Colon (tissue), 2 donors: ENCODE data around the gene ZNF148.
A peak's percentile ranks its signal among the peaks of the same experiment; 100 is the strongest.

ENCODE experiments used
- FAIRE-seq: peaks from 2 replicates; lab custom pipeline; 2012; peaks lifted over from hg19 to GRCh38; lab: Jason Lieb, UNC
- donor health status: control.
- donor health status: control.

The ZNF148 gene

GRCh38 chr3:125332504-125332903, 42.6 kb downstream of the ZNF148 start:
- FAIRE-seq: no peak

DNA sequence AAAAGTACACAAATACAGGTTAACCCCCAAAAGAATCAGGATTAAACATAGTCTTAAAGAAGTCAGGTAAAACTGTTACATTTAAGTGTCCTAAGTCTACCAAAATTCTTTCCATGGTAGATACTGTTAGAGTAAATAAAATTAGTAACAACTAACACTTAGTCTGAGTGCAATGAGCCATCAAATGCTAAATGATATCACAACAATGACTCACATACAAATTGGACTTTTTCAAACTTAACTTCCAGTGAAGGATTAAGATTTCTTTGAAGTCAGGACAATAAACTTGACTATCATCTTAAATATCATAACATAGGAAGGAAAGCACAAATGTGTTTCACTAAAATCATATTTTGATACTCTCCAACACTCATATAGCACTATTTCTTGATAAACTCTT, 43.9 kb downstream of the ZNF148 start:
- no peak for FAIRE-seq

DNA sequence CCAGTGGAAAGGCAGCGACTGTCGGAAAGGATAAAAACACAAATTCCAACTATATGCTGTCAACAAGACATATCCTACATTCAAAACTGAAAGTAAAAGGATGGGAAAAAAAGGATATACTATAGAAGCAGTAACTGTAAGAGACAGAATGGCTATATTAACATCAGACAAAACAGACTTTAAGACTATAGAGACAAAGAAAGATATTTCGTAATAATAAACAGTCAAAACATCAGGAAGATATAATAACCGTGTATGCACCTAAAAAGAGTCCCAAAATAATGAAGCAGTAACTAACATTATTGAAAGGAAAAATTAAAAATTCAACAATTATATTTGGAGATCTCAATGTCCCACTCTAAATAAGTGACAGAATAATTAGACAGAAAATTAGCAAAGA, 48.2 kb downstream of the ZNF148 start:
- FAIRE-seq: peak; percentile 18

- no peak for FAIRE-seq
Measured at GRCh38 chr3:125325746-125326145, 49.4 kb downstream of the ZNF148 start.

- no peak for FAIRE-seq
Measured at GRCh38 chr3:125324341-125324740, 50.8 kb downstream of the ZNF148 start.

- no peak for FAIRE-seq
Measured at GRCh38 chr3:125322917-125323316, 52.2 kb downstream of the ZNF148 start.

- FAIRE-seq: no peak
Measured at GRCh38 chr3:125322166-125322565, 53.0 kb downstream of the ZNF148 start.

DNA sequence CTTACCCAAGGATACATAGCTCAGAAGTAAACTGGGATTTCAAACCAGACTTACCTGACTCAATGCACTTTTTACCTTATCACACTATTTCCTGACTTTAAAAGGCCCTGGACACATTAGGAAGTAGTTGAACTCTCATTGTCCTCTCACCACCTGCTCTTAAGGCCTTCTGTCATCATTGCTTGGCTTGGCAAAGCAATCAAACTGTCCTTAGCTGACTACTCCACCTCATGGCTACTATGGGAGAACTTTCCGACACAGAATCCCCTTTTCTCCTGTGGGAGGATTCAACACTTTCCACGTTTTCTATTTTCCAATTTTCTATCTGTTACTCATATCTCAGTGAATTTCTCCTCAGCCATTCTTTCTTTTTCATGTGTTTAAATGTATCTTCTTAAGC, 55.4 kb downstream of the ZNF148 start:
- no peak for FAIRE-seq

DNA sequence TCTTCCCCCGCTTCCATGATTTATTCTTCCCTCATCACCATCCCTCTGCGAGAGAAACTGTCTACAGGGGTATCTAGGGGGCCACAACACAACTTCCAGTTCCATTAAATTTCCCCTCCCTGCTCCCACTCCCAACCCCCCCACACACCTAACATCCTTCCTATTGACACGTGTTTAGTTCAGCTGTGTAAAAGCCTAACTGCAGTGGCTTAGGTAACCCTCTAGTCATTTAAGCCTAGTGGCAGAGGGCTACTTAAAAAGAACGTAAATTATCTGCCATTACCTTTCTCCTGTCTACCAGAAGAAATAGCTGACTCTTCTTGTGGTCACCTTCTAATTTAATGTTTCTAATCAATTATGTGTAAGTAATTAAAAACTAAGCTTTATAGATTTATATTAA, 56.3 kb downstream of the ZNF148 start:
- no peak for FAIRE-seq

DNA sequence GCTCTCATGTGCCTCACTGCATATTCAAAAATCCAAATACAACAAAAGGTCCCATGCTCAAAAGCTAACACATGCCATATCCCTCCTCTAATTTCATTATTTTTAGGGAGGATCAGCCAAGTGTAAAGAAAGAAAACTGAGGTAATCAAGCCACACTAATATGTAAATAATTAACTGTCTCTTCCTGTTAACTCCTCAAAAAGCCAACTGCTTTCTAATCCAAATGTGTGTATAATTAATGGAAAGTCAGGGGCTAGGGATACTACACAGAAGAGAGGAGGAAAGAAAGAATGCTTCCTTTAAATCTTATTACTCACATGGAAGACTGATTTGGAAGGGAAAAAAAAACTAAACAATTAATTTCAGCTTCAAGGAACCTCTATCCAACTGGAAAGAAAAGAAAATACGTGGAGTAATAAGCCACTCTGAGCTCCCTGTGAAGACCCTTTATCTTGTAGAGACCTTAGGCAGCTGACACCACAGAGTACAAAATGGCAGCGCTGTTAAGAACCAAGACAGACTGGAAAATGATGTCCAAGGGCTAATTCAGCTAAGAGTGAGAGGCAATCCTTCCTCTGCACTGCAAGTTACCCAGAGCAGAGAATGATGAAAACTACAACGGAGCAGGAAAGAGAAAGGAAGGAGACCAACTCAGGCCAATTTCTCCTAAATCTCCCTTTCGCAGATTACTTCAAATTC, 56.8 kb downstream of the ZNF148 start:
- FAIRE-seq: no peak

DNA sequence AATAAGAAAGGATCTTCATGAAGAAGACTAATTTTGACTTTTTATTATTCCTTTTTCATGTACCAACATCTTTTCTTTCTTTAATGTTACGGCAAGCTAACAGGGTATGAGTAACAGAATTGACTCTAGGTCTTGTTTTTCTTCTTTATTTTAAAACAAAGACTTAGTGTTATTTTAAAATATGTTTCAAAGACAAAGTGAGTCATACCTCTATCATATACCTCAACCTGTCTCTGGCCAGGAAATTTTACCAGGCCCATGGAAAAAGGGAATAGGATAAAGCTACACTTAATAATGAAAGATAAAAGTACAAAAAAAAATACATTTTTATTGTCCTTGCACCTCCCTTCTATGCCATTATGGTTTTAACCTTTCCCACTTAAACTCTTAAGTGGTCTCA, 57.4 kb downstream of the ZNF148 start:
- no peak for FAIRE-seq

DNA sequence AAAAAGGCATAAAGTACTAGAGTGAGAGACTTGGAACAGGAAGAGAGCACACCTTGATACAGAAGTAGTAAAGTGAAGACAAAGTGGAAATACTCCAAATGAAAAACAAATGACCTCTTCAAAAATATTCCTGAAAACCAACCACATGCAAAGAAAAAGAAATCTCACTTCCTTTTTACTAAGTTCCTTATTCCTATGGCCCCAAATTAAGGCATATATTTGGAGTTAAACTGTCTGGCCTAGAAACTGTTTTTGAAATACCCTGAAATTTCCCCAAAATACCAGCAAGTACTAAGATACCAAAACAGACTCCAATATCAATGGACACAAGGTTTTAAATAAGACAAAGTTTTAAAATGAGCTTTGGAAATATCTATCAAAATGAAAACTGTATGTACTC, 58.2 kb downstream of the ZNF148 start:
- no peak for FAIRE-seq

- no peak for FAIRE-seq
Measured at GRCh38 chr3:125316246-125316645, 58.9 kb downstream of the ZNF148 start.

DNA sequence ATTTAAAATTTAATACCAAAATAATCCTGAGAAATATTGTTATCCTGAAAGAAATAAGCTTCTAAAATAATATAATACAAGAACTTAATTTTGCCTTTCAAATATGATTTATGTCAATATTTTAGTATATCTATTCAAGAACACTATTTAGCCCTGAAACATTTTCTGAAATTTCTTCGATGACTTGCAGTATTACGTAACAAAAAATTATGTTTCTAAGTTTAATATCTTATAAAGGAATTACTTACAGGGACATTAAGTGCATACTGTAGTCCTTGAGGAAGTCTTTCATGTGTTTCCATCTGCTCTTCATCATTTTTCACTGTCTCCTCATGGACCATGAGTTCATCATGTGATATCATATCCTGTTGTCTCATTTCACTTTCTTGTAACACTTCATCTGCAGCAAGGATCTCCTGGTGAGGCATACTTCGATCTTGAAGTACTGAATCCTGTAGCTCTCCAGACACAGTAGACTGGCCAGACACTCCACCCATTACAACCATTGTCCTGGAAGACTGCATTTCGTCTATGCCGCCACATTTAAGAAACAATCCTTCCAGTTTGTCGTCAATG, 62.0 kb downstream of the ZNF148 start:
- FAIRE-seq: no peak

- peak; percentile 53 for FAIRE-seq
Measured at GRCh38 chr3:125310623-125311081, 64.5 kb downstream of the ZNF148 start.

GRCh38 chr3:125309476-125309875, 65.6 kb downstream of the ZNF148 start:
- no peak for FAIRE-seq

GRCh38 chr3:125306620-125307019, 68.5 kb downstream of the ZNF148 start:
- no peak for FAIRE-seq

GRCh38 chr3:125302932-125303331, 72.2 kb downstream of the ZNF148 start:
- FAIRE-seq: no peak

DNA sequence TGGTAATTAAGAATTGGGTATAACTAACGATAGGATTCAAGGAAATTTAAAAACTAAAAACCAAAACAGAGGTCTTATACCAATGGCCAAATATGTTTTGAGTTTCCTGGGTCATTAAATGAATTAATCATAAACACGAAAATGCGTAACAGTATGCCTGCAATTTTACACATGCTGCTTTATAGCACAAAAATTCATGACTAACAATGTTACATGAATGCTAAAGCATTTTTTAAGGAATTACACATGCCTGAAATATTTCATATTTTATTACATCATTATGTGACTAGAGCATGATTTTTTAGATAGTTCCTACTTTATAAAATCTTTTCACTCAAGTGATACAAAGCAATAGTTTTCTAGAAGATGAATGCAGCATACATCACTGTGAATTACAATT, 74.7 kb downstream of the ZNF148 start:
- no peak for FAIRE-seq

GRCh38 chr3:125294411-125294810, 80.7 kb downstream of the ZNF148 start:
- no peak for FAIRE-seq

- no peak for FAIRE-seq
Measured at GRCh38 chr3:125292015-125292414, 83.1 kb downstream of the ZNF148 start.

DNA sequence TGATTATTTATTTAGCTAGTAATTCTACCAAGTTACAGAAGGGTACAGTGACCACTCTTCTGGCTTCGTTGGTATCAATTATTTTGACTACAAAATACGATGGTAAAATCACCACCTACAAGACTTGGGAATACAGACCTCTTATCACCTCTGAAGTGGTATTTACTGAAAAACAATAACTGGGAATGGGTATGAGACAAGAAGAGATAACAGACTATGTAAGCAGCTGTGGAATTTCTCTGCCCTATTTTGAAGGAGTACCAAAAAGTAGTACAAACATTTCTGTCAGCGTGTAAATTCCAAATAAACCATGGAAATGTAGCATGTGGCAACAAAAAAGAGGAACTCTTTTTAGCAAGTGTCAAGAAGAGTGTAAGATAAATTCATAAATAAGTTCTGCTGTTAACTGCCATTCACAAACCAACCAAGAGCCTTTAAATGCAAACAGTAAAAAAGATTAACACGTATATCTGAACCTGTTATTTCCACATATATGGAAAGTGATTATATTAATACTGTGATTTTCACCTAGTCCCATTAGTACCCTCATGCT, 85.6 kb downstream of the ZNF148 start:
- no peak for FAIRE-seq

DNA sequence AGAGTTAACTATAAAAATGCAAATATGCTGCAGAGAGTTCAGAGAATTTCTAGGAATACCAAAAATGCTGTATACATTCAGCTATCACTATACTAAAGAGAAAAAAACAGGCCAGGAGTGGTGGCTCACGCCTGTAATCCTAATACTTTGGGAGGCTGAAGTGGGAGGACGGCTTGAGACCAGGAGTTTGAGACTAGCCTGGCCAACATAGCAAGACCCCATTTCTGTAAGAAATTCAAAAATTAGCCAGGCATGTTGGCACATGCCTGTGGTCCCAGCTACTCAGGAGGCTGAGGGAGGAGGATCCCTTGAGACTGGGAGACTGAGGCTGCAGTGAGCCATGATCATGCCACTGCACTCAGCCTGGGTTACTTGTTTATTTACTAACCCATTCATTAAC, 87.9 kb downstream of the ZNF148 start:
- FAIRE-seq: no peak

DNA sequence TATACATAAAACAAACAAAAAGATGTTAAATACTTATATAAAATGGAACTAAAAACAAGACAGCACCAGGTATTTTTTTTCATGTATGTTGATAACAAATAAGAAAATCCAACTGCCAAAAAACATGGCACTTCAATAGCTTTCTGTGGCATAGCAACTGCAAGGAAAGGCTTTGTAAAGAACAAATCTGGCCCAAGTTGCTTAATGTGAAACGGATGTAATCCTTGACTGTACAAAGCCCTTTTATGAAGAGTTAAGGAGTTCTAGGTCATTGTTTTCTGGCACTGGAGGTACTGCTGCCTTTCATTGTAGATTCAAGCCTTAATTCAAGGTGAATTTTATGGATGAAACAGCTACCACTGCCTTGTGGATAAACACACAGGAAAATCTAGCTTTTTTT, 93.7 kb downstream of the ZNF148 start:
- FAIRE-seq: no peak
